ENCODE results near the gene COMMD1.
"Not testable (repeated sequence)": the region's sequence is repeated elsewhere in the genome, so short reads cannot be mapped to it uniquely, and the experiment has no call there.

The COMMD1 gene

GRCh38 chr2:61924895-61925663 lies 19.6 kb downstream of the COMMD1 start:
- DNase-seq (ENCODE audit: low spot score) = no peak

GRCh38 chr2:61926531-61927477 lies 21.3 kb downstream of the COMMD1 start:
- no peak for DNase-seq (ENCODE audit: low spot score)

- no peak for DNase-seq (ENCODE audit: low spot score)
These were observed 23.5 kb downstream of the COMMD1 start for GRCh38 chr2:61928826-61929461.

- no peak for DNase-seq (ENCODE audit: low spot score)
These were observed 31.6 kb downstream of the COMMD1 start for GRCh38 chr2:61937098-61937497.

- no peak for DNase-seq (ENCODE audit: low spot score)
These were observed 32.4 kb downstream of the COMMD1 start for GRCh38 chr2:61937886-61938285.

- DNase-seq (ENCODE audit: low spot score) = no peak
These were observed 33.0 kb downstream of the COMMD1 start for GRCh38 chr2:61938511-61938910.

- no peak for DNase-seq (ENCODE audit: low spot score)
These were observed 37.8 kb downstream of the COMMD1 start for GRCh38 chr2:61943251-61943650.

GRCh38 chr2:61946666-61947065 lies 41.2 kb downstream of the COMMD1 start:
- no peak for DNase-seq (ENCODE audit: low spot score)

- no peak for DNase-seq (ENCODE audit: low spot score)
These were observed 43.4 kb downstream of the COMMD1 start for GRCh38 chr2:61948661-61949457.

GRCh38 chr2:61949458-61949713 lies 43.9 kb downstream of the COMMD1 start:
- no peak for DNase-seq (ENCODE audit: low spot score)

GRCh38 chr2:61949714-61950560 lies 44.5 kb downstream of the COMMD1 start:
- DNase-seq (ENCODE audit: low spot score) = no peak

GRCh38 chr2:61950571-61951315 lies 45.3 kb downstream of the COMMD1 start:
- no peak for DNase-seq (ENCODE audit: low spot score)

GRCh38 chr2:61951881-61952280 lies 46.4 kb downstream of the COMMD1 start:
- DNase-seq (ENCODE audit: low spot score) = no peak

GRCh38 chr2:61952288-61952687 lies 46.8 kb downstream of the COMMD1 start:
- DNase-seq (ENCODE audit: low spot score) = no peak

GRCh38 chr2:61954856-61955255 lies 49.4 kb downstream of the COMMD1 start:
- not testable (repeated sequence) for DNase-seq (ENCODE audit: low spot score)

GRCh38 chr2:61959381-61960293 lies 54.2 kb downstream of the COMMD1 start:
- DNase-seq (ENCODE audit: low spot score) = no peak

GRCh38 chr2:61961231-61961901 lies 55.9 kb downstream of the COMMD1 start:
- DNase-seq (ENCODE audit: low spot score) = no peak

- no peak for DNase-seq (ENCODE audit: low spot score)
These were observed 56.9 kb downstream of the COMMD1 start for GRCh38 chr2:61962095-61962984.
